ENCODE data around the gene VTI1A.

The VTI1A gene

DNA sequence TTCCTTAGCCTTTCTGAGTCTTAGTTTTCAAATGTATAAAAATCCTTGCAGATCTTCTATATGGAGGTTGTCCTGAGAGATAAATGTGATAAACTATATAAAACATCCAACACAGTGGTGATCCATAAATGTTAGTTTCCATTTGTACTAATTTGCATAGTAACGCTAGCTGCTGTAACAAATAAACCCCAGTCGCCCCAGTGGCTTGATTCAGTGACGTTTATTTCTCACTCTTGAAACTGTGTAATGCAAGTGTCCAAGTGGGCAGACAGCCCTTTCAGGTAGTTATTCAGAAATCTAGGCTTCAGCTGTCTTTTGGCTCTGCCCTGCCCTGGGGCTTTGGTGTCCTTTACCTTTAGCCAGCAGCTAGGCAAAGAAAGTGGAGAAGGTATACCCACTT is 106.3 kb downstream of the VTI1A start:
- H3K4me3 ChIP-seq (ENCODE audit: low read length): no peak overlapping the region
- DNase-seq (ENCODE audit: low read depth): no peak
- TF ChIP-seq, protein P1, sequence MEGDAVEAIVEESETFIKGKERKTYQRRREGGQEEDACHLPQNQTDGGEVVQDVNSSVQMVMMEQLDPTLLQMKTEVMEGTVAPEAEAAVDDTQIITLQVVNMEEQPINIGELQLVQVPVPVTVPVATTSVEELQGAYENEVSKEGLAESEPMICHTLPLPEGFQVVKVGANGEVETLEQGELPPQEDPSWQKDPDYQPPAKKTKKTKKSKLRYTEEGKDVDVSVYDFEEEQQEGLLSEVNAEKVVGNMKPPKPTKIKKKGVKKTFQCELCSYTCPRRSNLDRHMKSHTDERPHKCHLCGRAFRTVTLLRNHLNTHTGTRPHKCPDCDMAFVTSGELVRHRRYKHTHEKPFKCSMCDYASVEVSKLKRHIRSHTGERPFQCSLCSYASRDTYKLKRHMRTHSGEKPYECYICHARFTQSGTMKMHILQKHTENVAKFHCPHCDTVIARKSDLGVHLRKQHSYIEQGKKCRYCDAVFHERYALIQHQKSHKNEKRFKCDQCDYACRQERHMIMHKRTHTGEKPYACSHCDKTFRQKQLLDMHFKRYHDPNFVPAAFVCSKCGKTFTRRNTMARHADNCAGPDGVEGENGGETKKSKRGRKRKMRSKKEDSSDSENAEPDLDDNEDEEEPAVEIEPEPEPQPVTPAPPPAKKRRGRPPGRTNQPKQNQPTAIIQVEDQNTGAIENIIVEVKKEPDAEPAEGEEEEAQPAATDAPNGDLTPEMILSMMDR (conservative IDR thresholded peaks at IDR 0.05; ENCODE audit: low read depth, low read length): no peak

DNA sequence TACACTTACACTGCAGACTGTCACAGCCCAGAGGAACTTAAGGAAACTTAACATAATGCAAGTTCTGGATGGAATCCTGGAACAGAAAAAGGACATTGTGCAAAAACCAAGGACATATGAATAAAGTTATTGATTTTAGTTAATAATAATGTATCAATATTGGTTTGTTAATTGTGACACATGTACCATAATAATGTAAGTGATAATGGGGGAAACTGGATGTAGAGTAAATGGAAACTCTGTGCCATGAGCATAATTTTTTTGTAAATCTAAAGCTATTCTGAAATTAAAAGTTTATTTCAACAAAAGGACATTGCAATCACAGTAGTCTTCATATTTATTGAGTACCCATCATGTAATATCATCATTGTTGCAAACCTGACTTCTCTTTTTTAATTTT is 107.2 kb downstream of the VTI1A start:
- DNase-seq (ENCODE audit: low read depth): no peak
- TF ChIP-seq, protein P1 (conservative IDR thresholded peaks at IDR 0.05; ENCODE audit: low read depth, low read length): no peak
- no peak overlapping the region for H3K4me3 ChIP-seq (ENCODE audit: low read length)

DNA sequence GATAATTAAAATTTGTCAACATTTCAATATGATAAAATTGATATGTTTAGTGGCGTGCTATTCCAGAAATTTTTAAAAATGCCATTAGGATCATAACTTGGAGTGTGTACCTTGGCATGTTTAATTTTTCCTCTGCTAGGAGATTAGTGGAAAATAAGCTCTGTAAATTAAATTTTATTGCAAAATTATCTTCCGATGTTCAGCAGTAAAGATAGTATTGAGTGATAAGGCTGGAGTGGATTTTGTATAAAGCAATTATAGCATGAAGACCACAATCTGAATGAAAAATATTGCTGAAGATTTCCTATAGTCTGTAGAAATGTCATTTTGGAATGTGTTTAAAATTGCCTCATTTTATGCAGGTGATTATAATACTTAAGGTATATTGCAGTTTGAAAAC is 110.2 kb downstream of the VTI1A start:
- no peak for DNase-seq (ENCODE audit: low read depth)
- TF ChIP-seq, protein P1 (conservative IDR thresholded peaks at IDR 0.05; ENCODE audit: low read depth, low read length): no peak
- no peak overlapping the region for H3K4me3 ChIP-seq (ENCODE audit: low read length)

DNA sequence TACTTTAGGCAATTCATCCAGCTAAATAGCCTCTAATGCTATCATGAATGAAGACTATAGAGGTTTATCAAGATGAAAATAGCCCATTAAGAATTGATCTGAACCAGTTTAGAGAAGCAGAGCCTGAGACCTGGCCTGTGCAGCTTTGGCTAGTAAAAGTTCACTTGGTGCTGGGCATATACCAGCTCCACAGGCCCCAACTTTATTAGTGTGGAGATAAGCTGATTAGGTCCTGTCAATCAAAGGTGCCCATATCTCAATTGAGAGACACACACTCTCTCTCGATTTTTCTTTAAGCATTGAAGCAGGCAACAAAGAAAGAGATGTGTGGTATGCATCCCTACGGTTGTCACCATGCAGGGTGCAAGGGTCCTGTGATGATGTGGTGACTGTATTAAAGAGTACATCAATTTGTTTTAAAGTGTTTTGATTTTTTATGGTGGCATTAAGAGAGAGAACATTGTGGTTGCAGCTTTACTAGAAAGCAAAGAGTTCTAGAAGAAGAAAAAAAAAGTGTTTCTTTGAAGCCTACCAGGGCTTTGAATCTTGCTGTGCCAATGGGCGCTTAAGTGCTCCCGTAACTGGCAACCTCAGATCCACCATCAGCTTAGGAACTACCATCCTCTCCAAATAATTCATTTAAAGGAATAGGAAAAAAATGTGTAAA is 111.6 kb downstream of the VTI1A start:
- TF ChIP-seq, protein P1 (conservative IDR thresholded peaks at IDR 0.05; ENCODE audit: low read depth, low read length): no peak
- no peak overlapping the region for H3K4me3 ChIP-seq (ENCODE audit: low read length)
- no peak for DNase-seq (ENCODE audit: low read depth)

DNA sequence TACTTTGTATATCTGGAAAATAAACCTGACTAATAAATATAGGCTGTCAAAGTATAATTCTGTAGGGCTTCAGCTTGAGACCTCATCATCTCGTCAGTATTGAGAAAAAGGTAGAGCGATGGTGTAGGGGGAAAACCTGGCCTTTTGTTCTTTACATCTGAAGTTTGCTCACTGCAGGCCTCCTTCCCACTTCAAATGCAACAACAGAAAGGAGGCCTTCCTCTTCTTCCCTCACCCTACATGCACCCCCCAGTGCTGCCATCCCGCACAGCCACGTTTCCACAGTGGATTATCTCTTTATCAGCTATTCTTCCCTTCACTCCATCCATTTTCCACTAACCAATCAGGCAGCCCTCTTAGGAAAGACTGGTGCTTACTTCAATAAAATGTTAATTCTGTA is 112.3 kb downstream of the VTI1A start:
- DNase-seq (ENCODE audit: low read depth): no peak
- TF ChIP-seq, protein P1 (conservative IDR thresholded peaks at IDR 0.05; ENCODE audit: low read depth, low read length): no peak
- no peak overlapping the region for H3K4me3 ChIP-seq (ENCODE audit: low read length)

DNA sequence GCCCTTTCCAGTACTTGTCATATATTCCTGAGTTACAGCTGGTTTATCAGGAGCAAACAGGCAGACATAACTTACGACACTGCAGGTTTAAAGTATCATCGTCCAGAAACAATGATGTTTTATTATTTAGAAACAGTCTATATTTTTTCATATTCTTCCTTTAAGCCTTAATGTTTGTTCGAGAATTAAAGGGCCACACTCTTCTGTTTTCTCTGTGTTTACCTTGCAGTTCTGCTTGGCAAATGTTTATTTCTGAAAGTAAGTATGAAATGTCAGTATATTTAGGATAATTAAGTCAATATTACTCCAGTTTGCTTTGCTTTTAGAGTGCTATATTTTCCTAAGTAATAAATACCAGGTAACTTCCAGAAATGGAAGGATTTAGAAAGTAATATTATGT is 115.1 kb downstream of the VTI1A start:
- TF ChIP-seq, protein P1 (conservative IDR thresholded peaks at IDR 0.05; ENCODE audit: low read depth, low read length): no peak
- DNase-seq (ENCODE audit: low read depth): no peak

More for the DNA sequence above, 115.1 kb downstream of the VTI1A start:
- H3K4me3 ChIP-seq (ENCODE audit: low read length): no peak overlapping the region
